Left lung (tissue), 10 donors: ENCODE data around the gene CCDC187. TPM values are rescaled to one million over a fixed set of nuclear protein-coding genes. Genes with fewer than 3 reads are reported as not detected.

Experiments
- ATAC-seq: fragments of 200-7000 bp; cut with Tn5 transposase; one replicate; pipeline ENCODE4 v1.9.1; 2020; ENCODE audit warnings: moderate library complexity
- DNase-seq, 4 donors: peaks; one replicate each; pipeline ENCODE4 v3.0.0-alpha.2; 2013 to 2020
- H3K27ac ChIP-seq, 2 donors: fragments of 200-600 bp; sonication (generic) in 1 of 2; one replicate each; pipeline versions ENCODE4 v1.5.0 to v1.8.0; 2020 to 2021
- H3K27me3 ChIP-seq, 2 donors: fragments of 200-600 bp; sonication (generic) in 1 of 2; one replicate each; pipeline versions ENCODE4 v1.5.0 to v1.8.0; 2020 to 2021
- H3K36me3 ChIP-seq, 2 donors: fragments of 200-600 bp; sonication (generic) in 1 of 2; one replicate each; pipeline versions ENCODE4 v1.5.0 to v1.8.0; 2020 to 2021
- H3K4me1 ChIP-seq, 2 donors: fragments of 200-600 bp; one replicate each; pipeline ENCODE4 v1.8.0; 2021
- H3K4me3 ChIP-seq, 2 donors: fragments of 200-600 bp; sonication (generic) in 1 of 2; one replicate each; pipeline versions ENCODE4 v1.5.0 to v1.8.0; 2020 to 2021; ENCODE audit warnings: mild to moderate bottlenecking in 1 of 2
- H3K9me3 ChIP-seq, 2 donors: fragments of 200-600 bp; sonication (generic) in 1 of 2; one replicate each; pipeline versions ENCODE4 v1.5.0 to v1.8.0; 2020 to 2021
- CTCF ChIP-seq, 2 donors: fragments of 200-600 bp; sonication (generic) in 1 of 2; IDR thresholded peaks; one replicate each; pipeline versions ENCODE4 v1.5.0 to v1.8.0; 2021; ENCODE audit warnings: antibody characterized with exemption in 2 of 2
- intact Hi-C, 2 donors: fragments of 100-400 bp; cut with DNase I; formaldehyde crosslinking; loops; one replicate each; pipeline versions ENCODE4 v1.11.2 to v1.14.2; 2022
- polyA plus RNA-seq, 6 donors: library from polyadenylated mRNA; unstranded; fragments of 120-200 nt; gene quantifications; one replicate each; pipeline ENCODE4 v1.2.1, GENCODE V29; 2013; ENCODE audit not compliant: insufficient read length in 6 of 6
- total RNA-seq, 2 donors: library from RNA; stranded (reverse); fragmentation: NEBNext Ultra II Directional; extraction: Animal tissue kit (Norgen Biotek cat#: 25700); gene quantifications; one replicate each; pipeline ENCODE4 v1.2.1, GENCODE V29; 2021
- donor health status: DM: no; HTN: yes; CAD: no.
- donor health status: DM: no; HTN: no; CAD: no.

CCDC187 gene
- total and polyA plus RNA-seq, 8 donors = 0.47 to 3.0 (median 1.9) TPM

- ATAC-seq = no peak
- Histone ChIP-seq H3K9me3 (no peaks in the 10 kb centered on the region), H3K36me3 (peaks cover 0 to 2% of the 10 kb centered on the region in 2 donors), H3K4me1 (peaks cover 9 to 26% of the 10 kb centered on the region in 2 donors), H3K27ac (no peak overlapping the region), H3K4me3 (no peak overlapping the region), H3K27me3 (no peaks in the 10 kb centered on the region)
- intact Hi-C loops = no loop called here
- no peak for TF ChIP-seq CTCF (IDR thresholded peaks at IDR 0.05)
- DNase-seq = no peak
Measured at GRCh38 chr9:136241542-136241941, 62.4 kb downstream of the CCDC187 start.

GRCh38 chr9:136240941-136241340 lies 63.0 kb downstream of the CCDC187 start:
- Histone ChIP-seq H3K4me3 (no peak overlapping the region), H3K27me3 (no peaks in the 10 kb centered on the region), H3K4me1 (peaks cover 9 to 26% of the 10 kb centered on the region in 2 donors), H3K36me3 (peaks cover 0 to 8% of the 10 kb centered on the region in 2 donors), H3K27ac (no peak overlapping the region), H3K9me3 (no peaks in the 10 kb centered on the region)
- ATAC-seq (no peak), DNase-seq (no peak)
- intact Hi-C loops = no loop called here
- TF ChIP-seq CTCF (IDR thresholded peaks at IDR 0.05) = no peak

- H3K27ac ChIP-seq = no peak overlapping the region
- no peak for TF ChIP-seq CTCF (IDR thresholded peaks at IDR 0.05)
Measured at GRCh38 chr9:136239983-136240330, 63.9 kb downstream of the CCDC187 start.

GRCh38 chr9:136239135-136239982 lies 64.5 kb downstream of the CCDC187 start:
- intact Hi-C loops = no loop called here
- no peak for TF ChIP-seq CTCF (IDR thresholded peaks at IDR 0.05)
- peaks cover 3 to 18% of the 10 kb centered on the region in 2 donors for H3K4me1 ChIP-seq
- peaks cover 0 to 20% of the 10 kb centered on the region in 2 donors for H3K36me3 ChIP-seq
- H3K27ac ChIP-seq = no peak overlapping the region
- ATAC-seq = no peak
- DNase-seq = peak in 1 of 4 donors; percentile 41
- no peaks in the 10 kb centered on the region for H3K27me3 ChIP-seq
- no peak overlapping the region for H3K4me3 ChIP-seq
- H3K9me3 ChIP-seq = no peaks in the 10 kb centered on the region

More at GRCh38 chr9:136239983-136240330, 63.9 kb downstream of the CCDC187 start:
- H3K36me3 ChIP-seq = peaks cover 0 to 17% of the 10 kb centered on the region in 2 donors
- no peak overlapping the region for H3K4me3 ChIP-seq
- ATAC-seq (peak; percentile 50), DNase-seq (peak in 1 of 4 donors; percentile 21)
- no peaks in the 10 kb centered on the region for H3K9me3 ChIP-seq
- intact Hi-C loops = no loop called here
- H3K27me3 ChIP-seq = no peaks in the 10 kb centered on the region
- H3K4me1 ChIP-seq = peaks cover 9 to 24% of the 10 kb centered on the region in 2 donors

GRCh38 chr9:136238342-136238732 lies 65.6 kb downstream of the CCDC187 start:
- no peak for TF ChIP-seq CTCF (IDR thresholded peaks at IDR 0.05)
- H3K4me3 ChIP-seq = no peak overlapping the region
- H3K9me3 ChIP-seq = no peaks in the 10 kb centered on the region
- no peaks in the 10 kb centered on the region for H3K27me3 ChIP-seq
- ATAC-seq (no peak), DNase-seq (peak in 1 of 4 donors; percentile 72)
- H3K4me1 ChIP-seq = peaks cover 0 to 11% of the 10 kb centered on the region in 2 donors
- H3K27ac ChIP-seq = no peak overlapping the region
- intact Hi-C loops = no loop called here
- H3K36me3 ChIP-seq = peaks cover 0 to 20% of the 10 kb centered on the region in 2 donors
